Epidermal melanocyte (primary cell): ENCODE data around the gene ZNF532.
A peak's percentile ranks its signal among the peaks of the same experiment; 100 is the strongest.
"Not testable (repeated sequence)": the region's sequence is repeated elsewhere in the genome, so short reads cannot be mapped to it uniquely, and the experiment has no call there.

Experiments used
- DNase-seq: peaks from one replicate; pipeline ENCODE4 v3.0.0; 2011; ENCODE audit warnings: low spot score; ENCODE audit not compliant: insufficient read length

The ZNF532 gene

GRCh38 chr18:58864146-58865032 is at the start of gene ZNF532:
Gene ZNF532, plus strand, starts transcription at chr18:58864877. CDS start in a region left out here.
- no peak for DNase-seq

- DNase-seq: no peak
Measured at GRCh38 chr18:58819051-58819450, 45.6 kb upstream of the ZNF532 start.

- no peak for DNase-seq
Measured at GRCh38 chr18:58820251-58820650, 44.4 kb upstream of the ZNF532 start.

- no peak for DNase-seq
Measured at GRCh38 chr18:58822944-58823343, 41.7 kb upstream of the ZNF532 start.

GRCh38 chr18:58823412-58823811 is 41.3 kb upstream of the ZNF532 start:
- DNase-seq: no peak

- not testable (repeated sequence) for DNase-seq
Measured at GRCh38 chr18:58826926-58827325, 37.8 kb upstream of the ZNF532 start.

GRCh38 chr18:58827428-58827827 is 37.2 kb upstream of the ZNF532 start:
- DNase-seq: no peak

GRCh38 chr18:58827886-58828285 is 36.8 kb upstream of the ZNF532 start:
- no peak for DNase-seq

GRCh38 chr18:58828399-58829121 is 36.1 kb upstream of the ZNF532 start:
- no peak for DNase-seq

- no peak for DNase-seq
Measured at GRCh38 chr18:58829263-58829662, 35.4 kb upstream of the ZNF532 start.

GRCh38 chr18:58829886-58830285 is 34.8 kb upstream of the ZNF532 start:
- not testable (repeated sequence) for DNase-seq

GRCh38 chr18:58831606-58832005 is 33.1 kb upstream of the ZNF532 start:
- DNase-seq: peak; percentile 21

- DNase-seq: no peak
Measured at GRCh38 chr18:58838165-58838860, 26.4 kb upstream of the ZNF532 start.

GRCh38 chr18:58838946-58839345 is 25.7 kb upstream of the ZNF532 start:
- no peak for DNase-seq

GRCh38 chr18:58842978-58843687 is 21.5 kb upstream of the ZNF532 start:
- no peak for DNase-seq

- DNase-seq: no peak
Measured at GRCh38 chr18:58843688-58844035, 21.0 kb upstream of the ZNF532 start.

GRCh38 chr18:58844871-58845270 is 19.8 kb upstream of the ZNF532 start:
- DNase-seq: no peak

- no peak for DNase-seq
Measured at GRCh38 chr18:58845928-58846724, 18.6 kb upstream of the ZNF532 start.

GRCh38 chr18:58847383-58848071 is 17.1 kb upstream of the ZNF532 start:
- DNase-seq: no peak

- no peak for DNase-seq
Measured at GRCh38 chr18:58848685-58849084, 16.0 kb upstream of the ZNF532 start.
